ENCODE measurements around the gene MT1B.

The MT1B gene

DNA sequence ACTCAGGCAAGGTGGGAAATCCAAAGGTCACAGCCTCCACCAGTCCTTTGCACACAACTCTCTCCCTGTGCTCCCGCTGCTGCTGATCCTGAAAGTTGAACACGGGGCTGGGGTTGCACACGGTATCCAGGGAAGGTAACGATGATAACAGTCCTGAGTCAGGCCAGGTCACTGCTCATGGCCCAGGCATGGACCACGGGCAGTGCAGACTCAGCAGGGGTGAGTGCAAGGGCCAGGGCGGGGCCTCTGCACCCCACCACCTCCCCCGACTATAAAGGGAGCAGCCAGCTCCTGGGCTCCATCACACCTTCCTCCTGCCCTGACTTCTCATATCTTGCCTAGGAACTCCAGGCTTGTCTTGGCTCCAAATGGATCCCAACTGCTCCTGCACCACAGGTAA, at the start of gene MT1B:
Gene MT1B, plus strand, starts transcription at position 301 of the 400 bp plus-strand sequence. Its CDS starts 68 bp downstream, at position 369.
- DNase-seq (ENCODE audit: low spot score), result no peak

GRCh38 chr16:56603589-56603988, 48.1 kb upstream of the MT1B start:
- peak; percentile 55 for DNase-seq (ENCODE audit: low spot score)

GRCh38 chr16:56604966-56605365, 46.7 kb upstream of the MT1B start:
- DNase-seq (ENCODE audit: low spot score), result no peak

DNA sequence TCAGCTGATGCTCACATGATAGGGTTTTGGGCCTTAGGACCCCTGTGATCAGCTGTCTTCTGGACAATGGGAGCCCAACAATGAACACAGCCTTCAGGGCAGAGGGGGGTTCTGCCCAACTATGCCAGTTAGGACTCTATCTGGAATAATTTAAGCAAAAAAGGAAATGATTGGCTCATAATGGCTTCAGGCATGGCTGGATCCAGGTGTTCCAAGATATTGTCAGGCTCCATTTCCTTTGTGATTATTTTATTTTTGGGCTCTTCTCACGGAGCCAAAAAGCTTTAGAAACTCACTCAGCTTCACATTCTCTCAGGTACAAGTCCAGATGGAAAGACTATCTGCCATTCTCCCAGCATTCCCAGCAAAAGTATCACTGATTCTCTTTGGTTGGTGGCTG, 46.2 kb upstream of the MT1B start:
- DNase-seq (ENCODE audit: low spot score), result no peak

GRCh38 chr16:56606071-56606475, 45.6 kb upstream of the MT1B start:
- no peak for DNase-seq (ENCODE audit: low spot score)

DNA sequence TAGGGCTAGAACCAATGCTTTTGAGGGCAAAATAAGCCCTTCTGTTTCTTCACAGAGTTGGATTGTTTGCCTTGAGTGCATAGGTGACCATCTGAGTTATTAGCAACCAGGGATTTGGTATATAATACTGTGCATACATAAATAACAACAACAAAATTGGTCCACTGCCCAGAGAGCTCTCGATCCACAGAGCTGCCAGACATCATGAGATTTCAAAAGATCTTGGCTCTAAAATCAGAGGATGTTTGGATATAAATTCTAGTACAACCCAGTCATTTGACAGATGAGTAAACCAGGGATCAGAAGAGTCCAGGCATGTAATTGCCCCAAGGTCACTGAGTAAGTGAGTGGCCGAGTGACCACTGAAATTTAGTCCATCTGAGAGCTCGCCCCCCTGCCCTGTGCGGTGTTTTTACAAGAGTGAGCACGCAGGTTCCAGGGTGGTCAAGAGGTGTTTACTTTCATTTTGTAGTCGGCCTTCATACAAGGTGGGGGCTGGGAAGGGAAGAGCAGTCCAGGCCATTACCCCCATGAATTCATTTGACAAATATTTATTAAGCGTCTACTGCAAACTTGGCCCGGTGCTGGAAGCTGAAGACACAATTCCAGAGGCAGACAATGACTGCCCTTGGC, 45.1 kb upstream of the MT1B start:
- no peak for DNase-seq (ENCODE audit: low spot score)

- DNase-seq (ENCODE audit: low spot score), result no peak
Observed at GRCh38 chr16:56607109-56607618, 44.5 kb upstream of the MT1B start.

GRCh38 chr16:56607675-56608042, 44.0 kb upstream of the MT1B start:
- no peak for DNase-seq (ENCODE audit: low spot score)

DNA sequence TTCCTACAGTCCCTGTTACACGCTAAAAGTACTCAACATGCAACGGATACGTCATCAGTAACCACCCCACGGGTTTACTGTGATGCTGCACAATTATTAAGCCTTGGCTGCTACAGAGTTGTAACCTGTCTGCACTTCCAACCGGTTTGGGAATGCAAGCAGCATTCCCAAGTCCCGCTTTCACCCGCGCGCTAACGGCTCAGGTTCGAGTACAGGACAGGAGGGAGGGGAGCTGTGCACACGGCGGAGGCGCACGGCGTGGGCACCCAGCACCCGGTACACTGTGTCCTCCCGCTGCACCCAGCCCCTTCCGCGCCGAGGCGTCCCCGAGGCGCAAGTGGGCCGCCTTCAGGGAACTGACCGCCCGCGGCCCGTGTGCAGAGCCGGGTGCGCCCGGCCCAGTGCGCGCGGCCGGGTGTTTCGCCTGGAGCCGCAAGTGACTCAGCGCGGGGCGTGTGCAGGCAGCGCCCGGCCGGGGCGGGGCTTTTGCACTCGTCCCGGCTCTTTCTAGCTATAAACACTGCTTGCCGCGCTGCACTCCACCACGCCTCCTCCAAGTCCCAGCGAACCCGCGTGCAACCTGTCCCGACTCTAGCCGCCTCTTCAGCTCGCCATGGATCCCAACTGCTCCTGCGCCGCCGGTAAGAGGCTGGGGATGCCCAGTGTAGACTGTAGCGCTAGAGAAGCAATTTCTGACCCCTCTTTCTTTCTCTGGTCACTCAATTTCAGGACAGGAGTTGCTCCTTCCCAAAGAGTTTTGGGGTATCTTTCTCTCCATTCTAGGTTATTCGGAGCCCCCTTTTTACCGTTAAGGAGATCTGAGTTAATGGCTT, 43.4 kb upstream of the MT1B start, which contains the start of gene MT2A:
Gene MT2A, plus strand, starts transcription at position 542 of the 833 bp plus-strand sequence. Its CDS starts 72 bp downstream, at position 614.
- DNase-seq (ENCODE audit: low spot score), result peak; percentile 93

DNA sequence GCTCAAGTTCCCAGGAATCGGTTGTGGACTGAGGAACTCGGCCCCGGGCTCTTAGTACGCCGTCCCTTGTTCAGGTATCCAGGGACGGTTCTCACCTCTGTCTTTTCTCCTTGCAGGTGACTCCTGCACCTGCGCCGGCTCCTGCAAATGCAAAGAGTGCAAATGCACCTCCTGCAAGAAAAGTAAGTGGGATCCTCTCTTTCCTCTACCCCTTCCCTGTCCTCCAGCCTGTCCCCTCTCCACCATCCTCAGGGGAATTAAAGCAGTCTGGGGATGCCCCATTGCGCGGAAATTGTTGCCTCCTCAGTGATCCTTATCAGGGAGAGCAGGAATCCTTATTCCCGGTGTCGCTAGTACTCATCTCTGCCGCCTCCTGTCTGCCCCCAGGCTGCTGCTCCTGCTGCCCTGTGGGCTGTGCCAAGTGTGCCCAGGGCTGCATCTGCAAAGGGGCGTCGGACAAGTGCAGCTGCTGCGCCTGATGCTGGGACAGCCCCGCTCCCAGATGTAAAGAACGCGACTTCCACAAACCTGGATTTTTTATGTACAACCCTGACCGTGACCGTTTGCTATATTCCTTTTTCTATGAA, 42.7 kb upstream of the MT1B start:
- DNase-seq (ENCODE audit: low spot score), result peak; percentile 50

DNA sequence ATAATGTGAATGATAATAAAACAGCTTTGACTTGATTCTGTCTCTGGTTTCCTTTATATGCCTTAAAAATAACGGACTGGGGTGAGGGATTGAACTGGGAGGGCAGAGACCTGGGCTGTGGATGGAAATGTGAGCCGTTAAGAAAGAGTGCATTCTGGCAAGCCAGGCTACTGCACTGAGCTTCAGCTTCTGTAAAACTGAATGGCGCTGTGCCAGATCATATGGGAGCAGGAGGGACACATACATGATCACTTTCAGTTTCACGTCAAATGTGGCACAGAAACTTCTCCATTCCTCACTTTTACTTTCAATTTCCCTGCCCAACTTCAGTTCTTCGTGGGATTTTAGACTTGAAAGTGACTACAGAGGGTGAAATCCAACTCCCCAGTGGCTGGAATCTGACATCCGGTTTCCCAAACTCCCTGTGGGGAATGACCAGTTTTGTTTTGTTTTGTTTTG, 42.2 kb upstream of the MT1B start:
- peak; percentile 77 for DNase-seq (ENCODE audit: low spot score)

DNA sequence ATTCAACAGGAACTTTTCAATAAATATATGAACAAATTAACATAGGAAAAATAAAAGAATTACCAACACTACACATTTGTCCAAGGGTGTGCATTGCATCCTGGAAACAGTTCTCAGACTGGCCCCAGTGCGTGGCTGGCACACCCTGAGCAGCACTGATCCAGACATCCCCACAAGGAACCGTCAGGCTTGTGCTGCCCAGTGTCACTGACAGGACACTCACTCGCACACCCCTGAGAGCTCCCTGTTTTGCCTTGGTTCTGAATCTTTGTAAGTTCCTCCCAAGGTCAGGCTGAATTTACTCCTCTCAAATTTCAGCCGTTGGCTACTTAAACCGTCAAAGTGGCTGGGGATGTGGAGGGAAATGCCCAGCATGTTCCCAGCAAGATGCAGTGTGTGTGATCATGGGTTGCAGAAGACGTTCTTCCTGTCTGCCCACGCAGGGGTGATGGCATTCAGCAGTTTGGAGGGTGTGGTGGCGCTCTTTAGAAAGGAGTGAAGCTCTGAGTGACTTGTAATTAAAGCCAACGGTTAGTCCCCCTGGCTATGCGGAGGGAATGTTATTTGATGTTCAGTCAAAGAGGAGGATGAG, 41.6 kb upstream of the MT1B start:
- peak; percentile 58 for DNase-seq (ENCODE audit: low spot score)

DNA sequence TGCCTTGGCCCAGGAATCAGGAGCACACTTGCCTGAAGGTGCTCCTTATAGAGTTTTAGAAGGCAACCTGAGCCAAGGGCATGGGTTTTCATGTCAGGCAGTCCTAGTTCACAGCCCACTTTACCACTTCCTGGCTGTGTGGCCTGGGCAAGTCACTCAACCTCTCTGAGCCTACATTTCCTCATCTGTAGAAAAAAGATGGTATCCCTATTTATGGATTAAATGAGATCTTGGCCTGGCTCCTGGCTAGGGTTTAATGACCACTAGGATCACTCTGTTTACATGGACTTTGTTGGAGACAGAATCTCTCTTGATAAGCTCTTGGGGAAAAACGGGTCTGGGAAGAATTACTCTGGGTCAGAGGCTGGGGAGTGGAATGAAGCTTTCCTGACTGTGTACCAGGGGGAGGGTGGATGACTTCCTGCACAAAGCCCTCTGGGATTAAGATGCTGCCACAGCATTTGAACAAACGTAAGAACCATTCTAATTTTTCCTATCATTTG, 41.0 kb upstream of the MT1B start:
- DNase-seq (ENCODE audit: low spot score), result no peak

GRCh38 chr16:56611281-56611833, 40.3 kb upstream of the MT1B start:
- DNase-seq (ENCODE audit: low spot score), result peak; percentile 59

- DNase-seq (ENCODE audit: low spot score), result no peak
Observed at GRCh38 chr16:56613706-56614105, 38.0 kb upstream of the MT1B start.

- no peak for DNase-seq (ENCODE audit: low spot score)
Observed at GRCh38 chr16:56614549-56614991, 37.1 kb upstream of the MT1B start.

DNA sequence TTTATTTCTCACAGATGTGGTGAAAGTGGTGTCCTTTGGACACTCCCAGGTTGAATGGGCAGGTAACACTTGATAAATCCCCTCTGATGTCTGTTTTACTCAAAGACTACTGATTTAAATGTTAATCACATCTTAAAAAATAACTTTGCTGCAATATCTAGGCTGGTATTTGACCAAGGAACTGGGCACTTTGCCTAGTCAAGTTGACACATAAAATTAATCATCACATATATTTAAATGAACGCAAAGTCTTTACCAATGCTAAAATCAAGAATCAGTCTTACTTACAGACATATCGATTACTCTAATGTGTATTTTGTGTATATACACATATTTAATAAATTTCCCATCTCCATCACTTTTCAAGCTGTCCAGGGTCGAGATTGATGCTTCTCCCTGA, 36.3 kb upstream of the MT1B start:
- no peak for DNase-seq (ENCODE audit: low spot score)

DNA sequence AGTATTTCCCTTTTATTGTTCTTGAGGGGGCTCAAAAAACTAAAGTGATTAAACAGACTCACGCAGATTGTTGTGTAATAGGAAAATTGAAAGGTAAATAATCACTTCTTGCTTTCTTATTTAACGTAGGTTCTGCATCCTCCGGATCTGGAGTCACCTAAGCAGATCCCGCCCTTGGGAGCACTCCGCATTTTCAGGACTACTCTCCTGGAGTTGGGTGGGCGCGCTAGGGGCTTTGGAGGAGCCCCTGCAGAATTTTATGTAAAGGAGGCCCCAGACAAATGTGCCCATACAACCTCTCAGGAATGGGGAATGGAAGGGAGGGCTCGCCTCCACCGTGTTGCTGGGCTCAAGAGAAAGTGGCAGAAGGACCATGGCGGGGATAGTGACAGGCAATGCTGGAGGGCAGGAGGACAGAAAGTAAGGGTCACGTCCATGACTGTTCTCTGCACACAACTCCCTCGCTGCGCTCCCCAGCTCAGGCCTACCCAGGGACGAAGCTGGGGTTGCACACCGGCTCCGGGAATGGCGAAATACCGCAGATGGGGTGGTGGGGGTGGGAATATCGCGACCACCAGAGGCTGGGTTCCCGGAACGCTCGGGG, 35.0 kb upstream of the MT1B start:
- DNase-seq (ENCODE audit: low spot score), result no peak

- peak; percentile 58 for DNase-seq (ENCODE audit: low spot score)
Observed at GRCh38 chr16:56617212-56618085, 34.2 kb upstream of the MT1B start.

DNA sequence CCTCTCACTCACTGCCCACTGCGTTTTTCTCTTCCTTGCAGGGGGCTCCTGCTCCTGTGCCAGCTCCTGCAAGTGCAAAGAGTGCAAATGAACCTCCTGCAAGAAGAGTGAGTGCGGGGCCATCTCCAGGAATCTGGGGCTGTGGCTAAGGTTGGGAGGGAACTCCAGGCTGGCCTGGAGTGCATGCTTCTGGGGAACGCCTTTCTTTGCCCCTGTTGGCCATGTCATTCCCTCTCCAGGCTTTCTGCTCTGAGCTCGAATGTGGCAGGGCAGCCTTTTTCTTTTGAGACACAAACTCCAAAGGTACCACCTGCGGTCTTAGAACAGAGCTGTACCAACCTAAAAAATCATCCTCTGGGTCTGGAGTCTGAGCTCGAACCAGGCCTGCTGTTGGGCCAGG, 33.5 kb upstream of the MT1B start:
- no peak for DNase-seq (ENCODE audit: low spot score)

Measured in globus pallidus (tissue), 1 donor.